GM12865 (cell line): ENCODE data around the gene EXD2.
A peak's percentile ranks its signal among the peaks of the same experiment; 100 is the strongest.
"Not testable (repeated sequence)": the region's sequence is repeated elsewhere in the genome, so short reads cannot be mapped to it uniquely, and the experiment has no call there.

Source experiments
- DNase-seq: peaks from one replicate; pipeline ENCODE4 v3.0.0; 2010; ENCODE audit warnings: low read depth
- H3K4me3 ChIP-seq: 2 replicates; pipeline ENCODE4 v1.5.1; 2011; ENCODE audit warnings: mild to moderate bottlenecking, low read depth, low read length, control low read depth
- TF ChIP-seq, protein P1 (sequence below): IDR thresholded peaks from 2 replicates; pipeline ENCODE4 v1.5.1; 2011; ENCODE audit warnings: low read length, control low read depth, low read depth, inconsistent platforms; ENCODE audit not compliant: insufficient read depth; ENCODE audit errors: missing control alignments

EXD2 gene

GRCh38 chr14:69275331-69275730, 84.0 kb downstream of the EXD2 start:
- DNase-seq: no peak
- no peak overlapping the region for H3K4me3 ChIP-seq
- TF ChIP-seq, protein P1, sequence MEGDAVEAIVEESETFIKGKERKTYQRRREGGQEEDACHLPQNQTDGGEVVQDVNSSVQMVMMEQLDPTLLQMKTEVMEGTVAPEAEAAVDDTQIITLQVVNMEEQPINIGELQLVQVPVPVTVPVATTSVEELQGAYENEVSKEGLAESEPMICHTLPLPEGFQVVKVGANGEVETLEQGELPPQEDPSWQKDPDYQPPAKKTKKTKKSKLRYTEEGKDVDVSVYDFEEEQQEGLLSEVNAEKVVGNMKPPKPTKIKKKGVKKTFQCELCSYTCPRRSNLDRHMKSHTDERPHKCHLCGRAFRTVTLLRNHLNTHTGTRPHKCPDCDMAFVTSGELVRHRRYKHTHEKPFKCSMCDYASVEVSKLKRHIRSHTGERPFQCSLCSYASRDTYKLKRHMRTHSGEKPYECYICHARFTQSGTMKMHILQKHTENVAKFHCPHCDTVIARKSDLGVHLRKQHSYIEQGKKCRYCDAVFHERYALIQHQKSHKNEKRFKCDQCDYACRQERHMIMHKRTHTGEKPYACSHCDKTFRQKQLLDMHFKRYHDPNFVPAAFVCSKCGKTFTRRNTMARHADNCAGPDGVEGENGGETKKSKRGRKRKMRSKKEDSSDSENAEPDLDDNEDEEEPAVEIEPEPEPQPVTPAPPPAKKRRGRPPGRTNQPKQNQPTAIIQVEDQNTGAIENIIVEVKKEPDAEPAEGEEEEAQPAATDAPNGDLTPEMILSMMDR: no peak

DNA sequence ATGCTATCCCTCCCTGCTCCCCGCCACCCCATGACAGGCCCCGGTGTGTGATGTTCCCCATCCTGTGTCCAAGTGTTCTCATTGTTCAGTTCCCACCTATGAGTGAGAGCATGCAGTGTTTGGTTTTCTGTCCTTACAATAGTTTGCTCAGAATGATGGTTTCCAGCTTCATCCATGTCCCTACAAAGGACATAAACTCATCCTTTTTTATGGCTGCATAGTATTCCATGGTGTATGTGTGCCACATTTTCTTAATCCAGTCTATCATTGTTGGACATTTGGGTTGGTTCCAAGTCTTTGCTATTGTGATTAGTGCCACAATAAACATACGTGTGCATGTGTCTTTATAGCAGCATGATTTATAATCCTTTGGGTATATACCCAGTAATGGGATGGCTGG, 86.1 kb downstream of the EXD2 start:
- DNase-seq, H3K4me3 ChIP-seq: not testable (repeated sequence)

GRCh38 chr14:69280746-69281291, 89.5 kb downstream of the EXD2 start:
- TF ChIP-seq, protein P1: no peak
- no peak overlapping the region for H3K4me3 ChIP-seq
- no peak for DNase-seq

GRCh38 chr14:69281450-69282169, 90.3 kb downstream of the EXD2 start:
- H3K4me3 ChIP-seq: no peak overlapping the region
- TF ChIP-seq, protein P1: no peak
- DNase-seq: peak; percentile 36

DNA sequence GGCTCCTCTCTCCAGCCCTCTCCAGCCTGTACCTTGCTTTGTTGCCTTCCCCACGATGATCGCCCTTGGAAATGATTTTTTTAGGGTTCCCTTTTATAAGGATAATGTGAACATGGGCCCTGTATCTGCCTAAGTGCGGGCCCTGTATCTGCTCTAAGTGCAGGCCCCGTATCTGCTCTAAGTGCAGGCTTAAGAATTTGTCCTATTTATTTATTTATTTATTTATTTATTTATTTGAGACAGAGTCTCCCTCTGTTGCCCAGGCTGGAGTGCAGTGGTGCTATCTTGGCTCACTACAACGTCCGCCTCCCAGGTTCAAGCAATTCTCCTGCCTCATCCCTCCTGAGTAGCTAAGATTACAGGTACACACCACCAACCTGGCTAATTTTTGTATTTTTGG, 91.2 kb downstream of the EXD2 start:
- TF ChIP-seq, protein P1: no peak
- no peak for DNase-seq
- H3K4me3 ChIP-seq: no peak overlapping the region

DNA sequence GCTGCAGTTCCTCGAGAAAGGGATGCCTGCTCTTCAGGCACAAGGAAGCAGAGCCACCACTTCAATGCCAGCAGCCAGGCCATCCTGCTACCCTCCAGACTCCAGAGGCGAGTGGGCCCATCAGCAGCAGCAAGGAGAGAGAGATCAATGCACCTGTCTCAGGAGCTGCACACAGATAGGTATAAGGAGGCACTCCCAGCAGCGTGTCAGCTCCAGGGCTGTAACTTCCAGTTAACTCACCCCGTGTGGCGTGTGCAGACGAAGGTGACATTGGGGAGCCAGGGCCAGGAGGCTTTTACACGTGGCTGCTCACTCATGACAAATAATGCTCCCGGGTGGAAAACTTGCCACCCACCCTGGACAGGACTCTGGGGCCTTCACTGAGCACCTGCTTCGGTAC, 92.9 kb downstream of the EXD2 start:
- H3K4me3 ChIP-seq: no peak overlapping the region
- DNase-seq: no peak
- TF ChIP-seq, protein P1: no peak

GRCh38 chr14:69285661-69286255, 94.5 kb downstream of the EXD2 start:
- TF ChIP-seq, protein P1: no peak
- H3K4me3 ChIP-seq: no peak overlapping the region
- DNase-seq: no peak
